Amniotic stem cell (primary cell): Measurements from ENCODE around the gene EXOC8.
"Not testable (repeated sequence)": the region's sequence is repeated elsewhere in the genome, so short reads cannot be mapped to it uniquely, and the experiment has no call there.

Experiments used
- DNase-seq: peaks from one replicate; lab custom pipeline; 2025; lab: John Stamatoyannopoulos, UW

Gene EXOC8

GRCh38 chr1:231351816-231352215 is 14.2 kb upstream of the EXOC8 start:
- DNase-seq, result no peak

GRCh38 chr1:231348856-231349255 is 11.2 kb upstream of the EXOC8 start:
- DNase-seq, result not testable (repeated sequence)

GRCh38 chr1:231348442-231348841 is 10.8 kb upstream of the EXOC8 start:
- DNase-seq, result no peak

- no peak for DNase-seq
These were observed 10.3 kb upstream of the EXOC8 start for GRCh38 chr1:231347961-231348360.

- DNase-seq, result no peak
These were observed 2.8 kb upstream of the EXOC8 start for GRCh38 chr1:231340328-231341013.

GRCh38 chr1:231338270-231339128 is 847 bp upstream of the EXOC8 start, which contains the start of gene SPRTN:
TSS of gene SPRTN (plus strand) at chr1:231338293. CDS start at chr1:231338384, 91 bp downstream.
- no peak for DNase-seq

- no peak for DNase-seq
These were observed 595 bp downstream of the EXOC8 start for GRCh38 chr1:231337043-231337471.

GRCh38 chr1:231335663-231336602 is 1.7 kb downstream of the EXOC8 start:
- DNase-seq, result no peak

- DNase-seq, result no peak
These were observed 2.7 kb downstream of the EXOC8 start for GRCh38 chr1:231334952-231335351.

- no peak for DNase-seq
These were observed 3.5 kb downstream of the EXOC8 start for GRCh38 chr1:231334079-231334666.

- no peak for DNase-seq
These were observed 4.9 kb downstream of the EXOC8 start for GRCh38 chr1:231332761-231333160.

GRCh38 chr1:231329483-231329882 is 8.2 kb downstream of the EXOC8 start:
- DNase-seq, result no peak

GRCh38 chr1:231327617-231328016 is 10.0 kb downstream of the EXOC8 start:
- no peak for DNase-seq

- DNase-seq, result no peak
These were observed 11.4 kb downstream of the EXOC8 start for GRCh38 chr1:231326248-231326647.

- DNase-seq, result no peak
These were observed 13.0 kb downstream of the EXOC8 start for GRCh38 chr1:231324660-231325059.

GRCh38 chr1:231322880-231323530 is 14.6 kb downstream of the EXOC8 start:
- no peak for DNase-seq

- DNase-seq, result no peak
These were observed 18.6 kb downstream of the EXOC8 start for GRCh38 chr1:231319080-231319479.

- no peak for DNase-seq
These were observed 19.1 kb downstream of the EXOC8 start for GRCh38 chr1:231318568-231318967.

GRCh38 chr1:231318015-231318355 is 19.7 kb downstream of the EXOC8 start:
- DNase-seq, result no peak

GRCh38 chr1:231317306-231318014 is 20.2 kb downstream of the EXOC8 start:
- DNase-seq, result no peak

- no peak for DNase-seq
These were observed 21.8 kb downstream of the EXOC8 start for GRCh38 chr1:231315887-231316286.
